H1 (cell line): ENCODE data around the gene RASA4. TPM values are rescaled to one million over a fixed set of nuclear protein-coding genes. Genes with fewer than 3 reads are reported as not detected.
"Not testable (repeated sequence)": the region's sequence is repeated elsewhere in the genome, so short reads cannot be mapped to it uniquely, and the experiment has no call there.

Experiments
- CTCF ChIA-PET: fragments of 300-600 bp; sonication (Branson Sonifier 250); formaldehyde crosslinking; loops from one replicate; lab custom pipeline; 2021; ENCODE audit not compliant: partially characterized antibody; lab: Charles Lee
- POLR2A ChIA-PET: fragments of 300-600 bp; sonication (Branson Sonifier 250); formaldehyde crosslinking; loops from one replicate; lab custom pipeline; 2021; ENCODE audit warnings: inconsistent platforms; ENCODE audit not compliant: partially characterized antibody; lab: Charles Lee
- DNase-seq, 2 experiments: peaks; one replicate each; pipeline versions ENCODE4 v3.0.0 to v3.0.0-alpha.2; 2010 to 2022; ENCODE audit warnings: low spot score in 2 of 2, low read depth in 1 of 2, mixed read lengths in 1 of 2
- FAIRE-seq: peaks from 2 replicates; lab custom pipeline; 2011; peaks lifted over from hg19 to GRCh38; lab: Jason Lieb, UNC
- H2AFZ ChIP-seq: 2 replicates; pipeline ENCODE4 v1.8.1; 2012; ENCODE audit warnings: low read length, inconsistent platforms
- H2AK5ac ChIP-seq: 2 replicates; pipeline ENCODE4 v1.6.1; 2013; ENCODE audit warnings: low read depth, low read length
- H2BK120ac ChIP-seq: replicated peaks from 2 replicates; pipeline ENCODE3; 2013; ENCODE audit warnings: low read depth, low read length, inconsistent platforms
- H2BK12ac ChIP-seq: 2 replicates; pipeline ENCODE4 v1.6.1; 2013; ENCODE audit warnings: low read depth, low read length
- H2BK15ac ChIP-seq: 2 replicates; pipeline ENCODE4 v1.6.1; 2013; ENCODE audit warnings: low read length
- H2BK20ac ChIP-seq: 2 replicates; pipeline ENCODE4 v1.6.1; 2013; ENCODE audit warnings: low read length
- H2BK5ac ChIP-seq: 2 replicates; pipeline ENCODE4 v1.6.1; 2013; ENCODE audit warnings: low read depth, low read length
- H3K14ac ChIP-seq: 2 replicates; pipeline ENCODE4 v1.6.1; 2013; ENCODE audit warnings: inconsistent platforms; ENCODE audit not compliant: insufficient read length
- H3K18ac ChIP-seq: 2 replicates; pipeline ENCODE4 v1.6.1; 2013; ENCODE audit warnings: low read length; ENCODE audit errors: extremely low read depth
- H3K23ac ChIP-seq: 2 replicates; pipeline ENCODE4 v1.6.1; 2013; ENCODE audit warnings: inconsistent platforms; ENCODE audit not compliant: insufficient read length
- H3K23me2 ChIP-seq: 2 replicates; pipeline ENCODE4 v1.6.1; 2013; ENCODE audit warnings: low read depth, low read length
- H3K27ac ChIP-seq: 2 replicates; pipeline ENCODE4 v1.6.1; 2011; ENCODE audit warnings: low read depth, low read length, inconsistent platforms
- H3K27me3 ChIP-seq, 4 experiments: replicated peaks in 1 of 4; 1 replicate in 1 of 4; 2 replicates in 3 of 4; pipeline versions ENCODE4 v1.6.1 to v1.8.1; 2011 to 2013; ENCODE audit warnings: low read length in 3 of 4, mild to moderate bottlenecking in 3 of 4, inconsistent platforms in 2 of 4, mixed read lengths in 2 of 4, moderate library complexity in 1 of 4; ENCODE audit not compliant: control insufficient read depth in 3 of 4, insufficient read depth in 3 of 4; ENCODE audit errors: extremely low read depth in 1 of 4
- H3K36me3 ChIP-seq, 4 experiments: 2 replicates each; pipeline versions ENCODE4 v1.6.1 to v1.8.1; 2011 to 2013; ENCODE audit warnings: mild to moderate bottlenecking in 4 of 4, low read length in 3 of 4, moderate library complexity in 2 of 4, control low read depth in 1 of 4, inconsistent platforms in 1 of 4; ENCODE audit not compliant: insufficient read depth in 4 of 4, control insufficient read depth in 2 of 4
- H3K4ac ChIP-seq: replicated peaks from 2 replicates; pipeline ENCODE3; 2013; ENCODE audit warnings: low read length, low read depth, mixed read lengths, inconsistent platforms; ENCODE audit not compliant: insufficient read length
- H3K4me1 ChIP-seq, 4 experiments: replicated peaks in 1 of 4; 1 replicate in 1 of 4; 2 replicates in 3 of 4; pipeline versions ENCODE4 v1.6.1 to v1.8.1; 2011 to 2013; ENCODE audit warnings: low read length in 3 of 4, inconsistent platforms in 2 of 4, mixed read lengths in 1 of 4; ENCODE audit not compliant: insufficient read depth in 4 of 4, control insufficient read depth in 3 of 4
- H3K4me2 ChIP-seq, 2 experiments: 2 replicates each; pipeline versions ENCODE4 v1.6.1 to v1.8.1; 2011 to 2013; ENCODE audit warnings: low read depth in 2 of 2, low read length in 2 of 2, control low read depth in 1 of 2, inconsistent platforms in 1 of 2, mild to moderate bottlenecking in 1 of 2; ENCODE audit not compliant: insufficient read depth in 1 of 2
- H3K4me3 ChIP-seq, 4 experiments: fragments of 200-600, 300-600 bp in 1 of 4; sonication (generic), shearing (Covaris generic), sonication (Bioruptor Twin) in 1 of 4; 2 replicates each; pipeline versions ENCODE4 v1.5.1 to v1.8.1; 2011 to 2016; ENCODE audit warnings: low read length in 4 of 4, low read depth in 3 of 4, control low read depth in 2 of 4, inconsistent platforms in 2 of 4, mild to moderate bottlenecking in 2 of 4, mixed read lengths in 1 of 4, moderate library complexity in 1 of 4; ENCODE audit not compliant: insufficient read depth in 2 of 4; ENCODE audit errors: extremely low read depth in 1 of 4
- H3K56ac ChIP-seq: replicated peaks from 2 replicates; pipeline ENCODE3; 2013; ENCODE audit warnings: low read depth, mild to moderate bottlenecking, mixed read lengths, low read length, inconsistent platforms; ENCODE audit not compliant: insufficient read length
- H3K79me1 ChIP-seq: 2 replicates; pipeline ENCODE4 v1.6.1; 2013; ENCODE audit warnings: low read depth, low read length, control low read depth
- H3K79me2 ChIP-seq, 2 experiments: 2 replicates each; pipeline versions ENCODE4 v1.6.1 to v1.8.1; 2012 to 2013; ENCODE audit warnings: low read length in 2 of 2, mild to moderate bottlenecking in 2 of 2, inconsistent platforms in 1 of 2; ENCODE audit not compliant: insufficient read depth in 2 of 2, control insufficient read depth in 1 of 2
- H3K9ac ChIP-seq, 4 experiments: replicated peaks in 1 of 4; 1 replicate in 1 of 4; 2 replicates in 3 of 4; pipeline versions ENCODE4 v1.6.1 to v1.8.1; 2011 to 2013; ENCODE audit warnings: low read depth in 3 of 4, low read length in 3 of 4, control low read depth in 2 of 4, mild to moderate bottlenecking in 2 of 4, moderate library complexity in 2 of 4, inconsistent platforms in 1 of 4; ENCODE audit errors: extremely low read depth in 1 of 4
- H3K9me3 ChIP-seq, 2 experiments: 2 replicates each; pipeline versions ENCODE4 v1.6.1 to v1.8.1; 2012 to 2013; ENCODE audit warnings: mild to moderate bottlenecking in 2 of 2, moderate library complexity in 2 of 2, control low read depth in 1 of 2, inconsistent platforms in 1 of 2, low read depth in 1 of 2, low read length in 1 of 2, mixed read lengths in 1 of 2; ENCODE audit not compliant: insufficient read depth in 2 of 2
- H4K20me1 ChIP-seq, 2 experiments: replicated peaks in 1 of 2; 2 replicates each; pipeline versions ENCODE3 to v1.8.1; 2011 to 2013; ENCODE audit warnings: inconsistent platforms in 2 of 2, low read length in 2 of 2, mild to moderate bottlenecking in 1 of 2; ENCODE audit not compliant: insufficient read depth in 2 of 2, control insufficient read depth in 1 of 2
- H4K5ac ChIP-seq: 2 replicates; pipeline ENCODE4 v1.6.1; 2013; ENCODE audit warnings: low read length, low read depth, mixed read lengths, inconsistent platforms; ENCODE audit not compliant: insufficient read length
- H4K8ac ChIP-seq: 2 replicates; pipeline ENCODE4 v1.8.0; 2013; ENCODE audit warnings: mild to moderate bottlenecking, moderate library complexity, low read length, inconsistent platforms; ENCODE audit not compliant: insufficient read depth; ENCODE audit errors: extremely low read depth
- H4K91ac ChIP-seq: replicated peaks from 2 replicates; pipeline ENCODE3; 2013; ENCODE audit warnings: low read length, mixed read lengths, inconsistent platforms; ENCODE audit not compliant: insufficient read length
- WGBS, 2 experiments: shearing (Covaris generic) in 1 of 2; methylation state at CpG; one replicate each; pipeline versions ENCODE4 v1.1.6 to v1.1.7; 2013 to 2015; ENCODE audit warnings: low lambda C conversion rate in 2 of 2, mixed read lengths in 2 of 2, inconsistent platforms in 1 of 2, low coverage in 1 of 2, missing lambda C conversion rate in 1 of 2; ENCODE audit not compliant: insufficient replicate concordance in 2 of 2, insufficient coverage in 1 of 2, insufficient read length in 1 of 2; ENCODE audit errors: extremely low coverage in 1 of 2, missing lambda C conversion rate in 1 of 2; 5-methylcytosine and 5-hydroxymethylcytosine counted together
- polyA plus RNA-seq, 7 experiments: library from polyadenylated mRNA; depleted of rRNA in 3 of 7; stranded (reverse) in 5 of 7; unstranded in 2 of 7; fragments of >200 nt in 5 of 7; fragments of 200-250 nt in 2 of 7; gene quantifications; 1 replicate in 5 of 7; 2 replicates in 1 of 7; 4 replicates in 1 of 7; pipeline versions ENCODE4 v1.2.1 to v1.2.3, GENCODE V29; 2011 to 2013; ENCODE audit warnings: missing spikeins in 2 of 7, mixed read lengths in 2 of 7
- total RNA-seq: library from RNA; stranded (reverse); fragmentation: NEBNext Ultra II Directional; extraction: Animal tissue kit (Norgen Biotek cat#: 25700); gene quantifications from 2 replicates; pipeline ENCODE4 v1.2.1, GENCODE V29; 2021

The RASA4 gene
- total and polyA plus RNA-seq, 2 of the 8 experiments (the other 6 are each of a cell fraction or from before 2014, with no cell fraction given), result 19.6 to 23.4 TPM

GRCh38 chr7:102531583-102531982, 85.0 kb downstream of the RASA4 start:
- H3K27me3 ChIP-seq, H3K79me2 ChIP-seq, CTCF ChIA-PET, H3K4me2 ChIP-seq, H3K9ac ChIP-seq, FAIRE-seq, H3K18ac ChIP-seq, H3K4me3 ChIP-seq, H2BK15ac ChIP-seq, H4K5ac ChIP-seq, DNase-seq, H3K23me2 ChIP-seq, H3K4me1 ChIP-seq, H3K9me3 ChIP-seq, H3K36me3 ChIP-seq, H3K4ac ChIP-seq, H2AK5ac ChIP-seq, H3K27ac ChIP-seq, H4K8ac ChIP-seq, H3K23ac ChIP-seq, H2BK12ac ChIP-seq, H2AFZ ChIP-seq, H2BK20ac ChIP-seq, H3K79me1 ChIP-seq, H3K56ac ChIP-seq, H4K91ac ChIP-seq, H2BK5ac ChIP-seq, H2BK120ac ChIP-seq, POLR2A ChIA-PET, H3K14ac ChIP-seq, H4K20me1 ChIP-seq: not testable (repeated sequence)
- no CpG with 5 or more reads among the region's 7 CpGs for WGBS, 2 experiments
